Ascending aorta (tissue), 2 donors: ENCODE results near the gene TSPAN4. TPM values are rescaled to one million over a fixed set of nuclear protein-coding genes. Genes with fewer than 3 reads are reported as not detected.

Experiments
- DNase-seq, 2 donors: peaks; one replicate each; pipeline ENCODE4 v3.0.0-alpha.2; 2019; ENCODE audit warnings: low spot score in 2 of 2
- H3K27ac ChIP-seq, 2 donors: fragments of 200-600 bp; sonication (generic); one replicate each; pipeline ENCODE4 v1.5.1; 2016 to 2017; ENCODE audit warnings: mild to moderate bottlenecking in 1 of 2
- H3K27me3 ChIP-seq: fragments of 200-600 bp; sonication (generic); one replicate; pipeline ENCODE4 v1.5.1; 2017
- H3K36me3 ChIP-seq, 2 donors: fragments of 200-600 bp; sonication (generic); one replicate each; pipeline ENCODE4 v1.5.1; 2016
- H3K4me1 ChIP-seq, 2 donors: fragments of 200-600 bp; sonication (generic); one replicate each; pipeline ENCODE4 v1.5.1; 2016 to 2017; ENCODE audit warnings: mild to moderate bottlenecking in 1 of 2
- H3K4me3 ChIP-seq, 2 donors: fragments of 200-600 bp; sonication (generic); one replicate each; pipeline ENCODE4 v1.5.1; 2016 to 2017; ENCODE audit warnings: mild to moderate bottlenecking in 1 of 2
- H3K9me3 ChIP-seq, 2 donors: fragments of 200-600 bp; sonication (generic); one replicate each; pipeline ENCODE4 v1.5.1; 2016
- CTCF ChIP-seq, 3 experiments: fragments of 200-600 bp in 2 of 3; fragments of 450-650 bp in 1 of 3; sonication (generic) in 2 of 3; IDR thresholded peaks; one replicate each; pipeline ENCODE4 v1.5.1; 2016 to 2019; ENCODE audit warnings: antibody characterized with exemption in 3 of 3, mild to moderate bottlenecking in 1 of 3, moderate library complexity in 1 of 3
- intact Hi-C: fragments of 100-400 bp; cut with DNase I; formaldehyde crosslinking; loops from one replicate; pipeline ENCODE4 v1.15.1; 2023
- total RNA-seq: library from RNA; depleted of rRNA; stranded (reverse); fragments of >200 nt; gene quantifications from one replicate; pipeline ENCODE4 v1.1.0, GENCODE V29; 2016

Gene TSPAN4
- total RNA-seq, 1 donor from 2014 or later: 252 TPM

- no peaks in the 10 kb centered on the region for H3K36me3 ChIP-seq
- no peaks in the 10 kb centered on the region for H3K9me3 ChIP-seq
- peaks cover 42 to 51% of the 10 kb centered on the region in 2 donors for H3K4me1 ChIP-seq
- intact Hi-C loops: loop anchor here (5.0 to 10.0 kb wide), 4 partner anchors 66 to 919 kb away; partner anchors contain the start of genes AP2A2, CHID1 and CTSD
- no peak for TF ChIP-seq CTCF (IDR thresholded peaks at IDR 0.05)
- no peak for DNase-seq
- H3K27ac ChIP-seq: peak overlapping the region; percentile 92 to 95
- H3K27me3 ChIP-seq: no peaks in the 10 kb centered on the region
- H3K4me3 ChIP-seq: peak overlapping the region in 1 of 2 donors; percentile 94
These were observed 3.3 kb downstream of the TSPAN4 start for GRCh38 chr11:845872-846495.

GRCh38 chr11:846496-847098 lies 3.9 kb downstream of the TSPAN4 start:
- Histone ChIP-seq H3K4me1 (peaks cover 40 to 44% of the 10 kb centered on the region in 2 donors), H3K4me3 (no peak overlapping the region), H3K9me3 (no peaks in the 10 kb centered on the region), H3K27me3 (no peaks in the 10 kb centered on the region), H3K36me3 (no peaks in the 10 kb centered on the region), H3K27ac (peak overlapping the region; percentile 92 to 95)
- intact Hi-C loops: loop anchor here (5.0 to 10.0 kb wide), 4 partner anchors 66 to 918 kb away; partner anchors contain the start of genes AP2A2, CHID1 and CTSD
- no peak for DNase-seq
- TF ChIP-seq CTCF (IDR thresholded peaks at IDR 0.05): no peak

GRCh38 chr11:847876-848275 lies 5.2 kb downstream of the TSPAN4 start:
- no peak for DNase-seq
- Histone ChIP-seq H3K9me3 (no peaks in the 10 kb centered on the region), H3K27ac (no peak overlapping the region), H3K4me1 (peaks cover 39 to 43% of the 10 kb centered on the region in 2 donors), H3K36me3 (no peaks in the 10 kb centered on the region), H3K27me3 (no peaks in the 10 kb centered on the region), H3K4me3 (no peak overlapping the region)
- TF ChIP-seq CTCF (IDR thresholded peaks at IDR 0.05): no peak
- intact Hi-C loops: loop anchor here (1.0 to 10.0 kb wide), 5 partner anchors 64 to 917 kb away; partner anchors contain the start of genes AP2A2, CHID1 and CTSD

DNA sequence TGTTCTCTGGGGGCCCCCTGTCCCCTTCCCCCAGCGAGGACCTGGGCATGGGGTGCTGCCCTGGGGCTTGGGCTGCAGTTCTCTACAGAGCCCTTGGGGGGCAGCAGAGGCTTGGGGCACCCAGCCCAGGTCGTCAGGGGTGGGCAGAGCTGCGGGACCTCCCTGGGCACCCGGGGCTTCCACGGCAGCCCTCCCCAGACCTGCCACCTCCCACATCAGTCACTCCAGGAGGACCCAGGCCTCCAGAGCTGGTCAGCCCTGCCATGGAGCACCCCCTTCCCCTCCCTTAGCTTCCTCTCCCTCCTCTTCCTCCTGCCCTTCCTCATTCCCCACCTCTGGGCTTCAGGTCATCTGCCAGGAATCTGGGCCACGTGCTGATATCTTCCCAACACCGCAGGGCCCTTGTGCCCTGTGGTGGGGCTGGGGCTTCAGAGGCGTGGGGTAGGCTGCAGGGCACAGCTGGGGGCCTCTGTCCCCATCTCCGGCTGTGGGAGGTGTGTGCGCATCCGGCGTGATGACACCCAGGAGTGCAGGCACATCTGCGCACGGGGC lies 5.8 kb downstream of the TSPAN4 start:
- no peaks in the 10 kb centered on the region for H3K27me3 ChIP-seq
- no peaks in the 10 kb centered on the region for H3K9me3 ChIP-seq
- H3K4me3 ChIP-seq: peak overlapping the region in 1 of 2 donors; percentile 71
- H3K4me1 ChIP-seq: peaks cover 34 to 40% of the 10 kb centered on the region in 2 donors
- DNase-seq: no peak
- intact Hi-C loops: loop anchor here (1.0 to 10.0 kb wide), 5 partner anchors 64 to 916 kb away; partner anchors contain the start of genes AP2A2, CHID1 and CTSD
- no peaks in the 10 kb centered on the region for H3K36me3 ChIP-seq
- TF ChIP-seq CTCF (IDR thresholded peaks at IDR 0.05): peak; percentile 81 to 95 (median 94)
- no peak overlapping the region for H3K27ac ChIP-seq

GRCh38 chr11:849104-849824 lies 6.6 kb downstream of the TSPAN4 start:
- intact Hi-C loops: loop anchor here (5.0 to 10.0 kb wide), 4 partner anchors 63 to 916 kb away; partner anchors contain the start of genes AP2A2, CHID1 and CTSD
- no peak overlapping the region for H3K27ac ChIP-seq
- peak overlapping the region; percentile 55 to 71 for H3K4me3 ChIP-seq

More at GRCh38 chr11:849104-849824, 6.6 kb downstream of the TSPAN4 start:
- H3K27me3 ChIP-seq: no peaks in the 10 kb centered on the region
- no peaks in the 10 kb centered on the region for H3K36me3 ChIP-seq
- DNase-seq: no peak
- H3K4me1 ChIP-seq: peaks cover 26 to 37% of the 10 kb centered on the region in 2 donors
- TF ChIP-seq CTCF (IDR thresholded peaks at IDR 0.05): no peak
- H3K9me3 ChIP-seq: no peaks in the 10 kb centered on the region
